ENCODE data around the gene LAT.

LAT gene

GRCh38 chr16:28943281-28943680 lies 41.6 kb upstream of the LAT start (continued):
- TF ChIP-seq RARB (CRISPR knock-in tag; IDR thresholded peaks at IDR 0.05), result no peak

GRCh38 chr16:28946681-28947080 lies 38.2 kb upstream of the LAT start:
- no peak for ATAC-seq
- TF ChIP-seq TOX (CRISPR knock-in tag; IDR thresholded peaks at IDR 0.05; ENCODE audit: borderline replicate concordance) (no peak), ESRRG (CRISPR knock-in tag; IDR thresholded peaks at IDR 0.05) (no peak), TCF4 (CRISPR knock-in tag; IDR thresholded peaks at IDR 0.05; ENCODE audit: borderline replicate concordance) (no peak), PATZ1 (CRISPR knock-in tag; IDR thresholded peaks at IDR 0.05; ENCODE audit: borderline replicate concordance) (no peak), ZNF565 (CRISPR knock-in tag; conservative IDR thresholded peaks at IDR 0.05; ENCODE audit: low read depth) (no peak), ZFP3 (CRISPR knock-in tag; IDR thresholded peaks at IDR 0.05) (no peak), ZNF70 (CRISPR knock-in tag; IDR thresholded peaks at IDR 0.05) (no peak), ZFP30 (CRISPR knock-in tag; IDR thresholded peaks at IDR 0.05) (no peak)
- TF ChIP-seq, protein P1, sequence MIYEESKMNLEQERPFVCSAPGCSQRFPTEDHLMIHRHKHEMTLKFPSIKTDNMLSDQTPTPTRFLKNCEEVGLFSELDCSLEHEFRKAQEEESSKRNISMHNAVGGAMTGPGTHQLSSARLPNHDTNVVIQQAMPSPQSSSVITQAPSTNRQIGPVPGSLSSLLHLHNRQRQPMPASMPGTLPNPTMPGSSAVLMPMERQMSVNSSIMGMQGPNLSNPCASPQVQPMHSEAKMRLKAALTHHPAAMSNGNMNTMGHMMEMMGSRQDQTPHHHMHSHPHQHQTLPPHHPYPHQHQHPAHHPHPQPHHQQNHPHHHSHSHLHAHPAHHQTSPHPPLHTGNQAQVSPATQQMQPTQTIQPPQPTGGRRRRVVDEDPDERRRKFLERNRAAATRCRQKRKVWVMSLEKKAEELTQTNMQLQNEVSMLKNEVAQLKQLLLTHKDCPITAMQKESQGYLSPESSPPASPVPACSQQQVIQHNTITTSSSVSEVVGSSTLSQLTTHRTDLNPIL (CRISPR knock-in tag; IDR thresholded peaks at IDR 0.05; ENCODE audit: low read depth), result no peak

DNA sequence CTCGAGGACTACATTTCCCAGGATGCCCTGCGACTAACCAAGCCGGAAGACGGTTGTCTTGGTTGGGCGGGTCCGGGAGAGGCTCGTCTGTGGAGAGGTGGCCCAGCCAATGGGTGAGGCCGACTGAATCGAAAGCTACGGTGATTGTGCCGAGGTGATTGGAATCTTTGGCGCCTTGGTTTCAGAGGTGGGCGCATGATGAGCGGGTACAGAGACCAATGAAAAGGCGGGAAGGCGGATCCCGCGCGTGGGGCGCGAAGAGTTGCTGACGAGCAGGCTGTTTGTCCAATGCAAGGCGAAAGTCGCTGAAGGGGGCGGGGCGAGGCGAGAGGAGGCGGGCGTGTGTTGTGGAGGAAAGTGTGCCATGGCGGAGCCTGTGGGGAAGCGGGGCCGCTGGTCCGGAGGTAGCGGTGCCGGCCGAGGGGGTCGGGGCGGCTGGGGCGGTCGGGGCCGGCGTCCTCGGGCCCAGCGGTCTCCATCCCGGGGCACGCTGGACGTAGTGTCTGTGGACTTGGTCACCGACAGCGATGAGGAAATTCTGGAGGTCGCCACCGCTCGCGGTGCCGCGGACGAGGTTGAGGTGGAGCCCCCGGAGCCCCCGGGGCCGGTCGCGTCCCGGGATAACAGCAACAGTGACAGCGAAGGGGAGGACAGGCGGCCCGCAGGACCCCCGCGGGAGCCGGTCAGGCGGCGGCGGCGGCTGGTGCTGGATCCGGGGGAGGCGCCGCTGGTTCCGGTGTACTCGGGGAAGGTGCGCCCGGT lies 34.0 kb upstream of the LAT start, which contains the start of gene NFATC2IP:
NFATC2IP (plus strand) TSS at position 290 of the 762 bp plus-strand sequence; CDS start at position 365, 75 bp downstream.
- no peak for TF ChIP-seq OSR1 (CRISPR knock-in tag; IDR thresholded peaks at IDR 0.05)
- no peak for TF ChIP-seq TOX (CRISPR knock-in tag; IDR thresholded peaks at IDR 0.05; ENCODE audit: borderline replicate concordance)
- TF ChIP-seq ZFP30 (CRISPR knock-in tag; IDR thresholded peaks at IDR 0.05), result no peak
- no peak for TF ChIP-seq RARB (CRISPR knock-in tag; IDR thresholded peaks at IDR 0.05)
- TF ChIP-seq SNAI2 (CRISPR knock-in tag; IDR thresholded peaks at IDR 0.05), result no peak
- no peak for TF ChIP-seq ZNF565 (CRISPR knock-in tag; conservative IDR thresholded peaks at IDR 0.05; ENCODE audit: low read depth)
- TF ChIP-seq ISL1 (CRISPR knock-in tag; IDR thresholded peaks at IDR 0.05), result no peak
- ATAC-seq, result peak; percentile 97

DNA sequence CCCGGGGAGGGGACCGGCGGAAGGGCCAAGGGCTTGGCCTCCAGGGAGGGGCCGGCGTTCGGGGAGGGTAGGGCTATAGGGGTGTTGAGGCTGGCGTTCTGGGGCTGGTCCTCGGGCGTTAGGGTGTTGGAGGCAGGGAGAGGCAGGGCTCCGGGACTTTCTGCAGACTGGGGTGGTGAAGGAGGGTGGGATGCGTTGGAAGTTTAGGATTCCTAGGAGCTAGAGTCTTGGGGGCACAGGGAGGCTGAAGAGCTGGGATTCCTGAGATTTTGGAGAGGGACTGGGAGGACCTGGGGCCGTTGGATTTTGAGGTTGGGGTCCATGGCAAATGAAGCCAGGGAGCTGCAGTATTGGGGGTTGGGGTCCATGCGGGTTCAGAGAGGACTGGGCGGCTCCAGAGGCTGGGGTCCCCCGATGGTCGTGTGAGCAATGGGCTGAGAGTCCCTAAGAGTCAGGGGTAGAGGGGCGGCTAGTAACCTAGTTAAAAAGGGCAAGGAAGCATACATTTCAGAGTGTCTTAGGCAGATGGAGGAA lies 33.4 kb upstream of the LAT start:
- no peak; the same call in 2 of the 3 replicates for ATAC-seq
- TF ChIP-seq TCF4 (CRISPR knock-in tag; IDR thresholded peaks at IDR 0.05; ENCODE audit: borderline replicate concordance) (no peak), PATZ1 (CRISPR knock-in tag; IDR thresholded peaks at IDR 0.05; ENCODE audit: borderline replicate concordance) (no peak), ZFP3 (CRISPR knock-in tag; IDR thresholded peaks at IDR 0.05) (no peak), PPARA (CRISPR knock-in tag; IDR thresholded peaks at IDR 0.05; ENCODE audit: borderline replicate concordance) (no peak), SNAI2 (CRISPR knock-in tag; IDR thresholded peaks at IDR 0.05) (no peak), ZNF70 (CRISPR knock-in tag; IDR thresholded peaks at IDR 0.05) (no peak), ZNF8 (CRISPR knock-in tag; IDR thresholded peaks at IDR 0.05) (no peak)

GRCh38 chr16:28958216-28958615 lies 26.6 kb upstream of the LAT start:
- ATAC-seq, result no peak
- TF ChIP-seq ZNF70 (CRISPR knock-in tag; IDR thresholded peaks at IDR 0.05), result no peak
- TF ChIP-seq ZFP3 (CRISPR knock-in tag; IDR thresholded peaks at IDR 0.05), result no peak
- TF ChIP-seq TCF4 (CRISPR knock-in tag; IDR thresholded peaks at IDR 0.05; ENCODE audit: borderline replicate concordance), result no peak
- no peak for TF ChIP-seq RARB (CRISPR knock-in tag; IDR thresholded peaks at IDR 0.05)
- no peak for TF ChIP-seq CSDC2 (CRISPR knock-in tag; IDR thresholded peaks at IDR 0.05)
- no peak for TF ChIP-seq ESRRG (CRISPR knock-in tag; IDR thresholded peaks at IDR 0.05)
- TF ChIP-seq ISL1 (CRISPR knock-in tag; IDR thresholded peaks at IDR 0.05), result no peak
- no peak for TF ChIP-seq PATZ1 (CRISPR knock-in tag; IDR thresholded peaks at IDR 0.05; ENCODE audit: borderline replicate concordance)
- no peak for TF ChIP-seq POU6F1 (CRISPR knock-in tag; IDR thresholded peaks at IDR 0.05; ENCODE audit: borderline replicate concordance, low read depth)
- no peak for TF ChIP-seq BACH2 (CRISPR knock-in tag; IDR thresholded peaks at IDR 0.05; ENCODE audit: borderline replicate concordance)
- TF ChIP-seq PPARA (CRISPR knock-in tag; IDR thresholded peaks at IDR 0.05; ENCODE audit: borderline replicate concordance), result no peak
- TF ChIP-seq, protein P2, sequence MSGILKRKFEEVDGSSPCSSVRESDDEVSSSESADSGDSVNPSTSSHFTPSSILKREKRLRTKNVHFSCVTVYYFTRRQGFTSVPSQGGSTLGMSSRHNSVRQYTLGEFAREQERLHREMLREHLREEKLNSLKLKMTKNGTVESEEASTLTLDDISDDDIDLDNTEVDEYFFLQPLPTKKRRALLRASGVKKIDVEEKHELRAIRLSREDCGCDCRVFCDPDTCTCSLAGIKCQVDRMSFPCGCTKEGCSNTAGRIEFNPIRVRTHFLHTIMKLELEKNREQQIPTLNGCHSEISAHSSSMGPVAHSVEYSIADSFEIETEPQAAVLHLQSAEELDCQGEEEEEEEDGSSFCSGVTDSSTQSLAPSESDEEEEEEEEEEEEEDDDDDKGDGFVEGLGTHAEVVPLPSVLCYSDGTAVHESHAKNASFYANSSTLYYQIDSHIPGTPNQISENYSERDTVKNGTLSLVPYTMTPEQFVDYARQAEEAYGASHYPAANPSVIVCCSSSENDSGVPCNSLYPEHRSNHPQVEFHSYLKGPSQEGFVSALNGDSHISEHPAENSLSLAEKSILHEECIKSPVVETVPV (CRISPR knock-in tag; IDR thresholded peaks at IDR 0.05), result no peak
- TF ChIP-seq, protein P1 (CRISPR knock-in tag; IDR thresholded peaks at IDR 0.05; ENCODE audit: low read depth), result no peak
